Activated naive CD4-positive, alpha-beta T cell treated with anti-CD3 and anti-CD28 coated beads, Interleukin-2, amount 10 ng/mL, durations not matched to agents 7 days and 5 days (primary cell): ENCODE results near the gene PNCK.
"Not testable (repeated sequence)": the region's sequence is repeated elsewhere in the genome, so short reads cannot be mapped to it uniquely, and the experiment has no call there.

Source experiments
- CTCF ChIA-PET: fragments of 350-600 bp; sonication (Branson Sonifier 250); formaldehyde crosslinking; loops from one replicate; lab custom pipeline; 2021; ENCODE audit warnings: antibody characterized with exemption; lab: Charles Lee
- DNase-seq: peaks from one replicate; pipeline ENCODE4 v3.0.0-alpha.2; 2020
- H3K27ac Mint-ChIP-seq: one replicate; pipeline ENCODE4 v1.8.0; 2021; ENCODE audit warnings: mild to moderate bottlenecking, moderate library complexity, mixed read lengths
- H3K27me3 Mint-ChIP-seq: one replicate; pipeline ENCODE4 v1.8.0; 2021; ENCODE audit warnings: mild to moderate bottlenecking, mixed read lengths
- H3K36me3 Mint-ChIP-seq: one replicate; pipeline ENCODE4 v1.8.0; 2021; ENCODE audit warnings: mixed read lengths
- H3K4me1 Mint-ChIP-seq: one replicate; pipeline ENCODE4 v1.8.0; 2021; ENCODE audit warnings: mixed read lengths
- H3K4me3 Mint-ChIP-seq: one replicate; pipeline ENCODE4 v1.8.0; 2021; ENCODE audit warnings: mild to moderate bottlenecking, moderate library complexity, mixed read lengths
- H3K9me3 Mint-ChIP-seq: one replicate; pipeline ENCODE4 v1.8.0; 2021; ENCODE audit warnings: mixed read lengths

PNCK gene

DNA sequence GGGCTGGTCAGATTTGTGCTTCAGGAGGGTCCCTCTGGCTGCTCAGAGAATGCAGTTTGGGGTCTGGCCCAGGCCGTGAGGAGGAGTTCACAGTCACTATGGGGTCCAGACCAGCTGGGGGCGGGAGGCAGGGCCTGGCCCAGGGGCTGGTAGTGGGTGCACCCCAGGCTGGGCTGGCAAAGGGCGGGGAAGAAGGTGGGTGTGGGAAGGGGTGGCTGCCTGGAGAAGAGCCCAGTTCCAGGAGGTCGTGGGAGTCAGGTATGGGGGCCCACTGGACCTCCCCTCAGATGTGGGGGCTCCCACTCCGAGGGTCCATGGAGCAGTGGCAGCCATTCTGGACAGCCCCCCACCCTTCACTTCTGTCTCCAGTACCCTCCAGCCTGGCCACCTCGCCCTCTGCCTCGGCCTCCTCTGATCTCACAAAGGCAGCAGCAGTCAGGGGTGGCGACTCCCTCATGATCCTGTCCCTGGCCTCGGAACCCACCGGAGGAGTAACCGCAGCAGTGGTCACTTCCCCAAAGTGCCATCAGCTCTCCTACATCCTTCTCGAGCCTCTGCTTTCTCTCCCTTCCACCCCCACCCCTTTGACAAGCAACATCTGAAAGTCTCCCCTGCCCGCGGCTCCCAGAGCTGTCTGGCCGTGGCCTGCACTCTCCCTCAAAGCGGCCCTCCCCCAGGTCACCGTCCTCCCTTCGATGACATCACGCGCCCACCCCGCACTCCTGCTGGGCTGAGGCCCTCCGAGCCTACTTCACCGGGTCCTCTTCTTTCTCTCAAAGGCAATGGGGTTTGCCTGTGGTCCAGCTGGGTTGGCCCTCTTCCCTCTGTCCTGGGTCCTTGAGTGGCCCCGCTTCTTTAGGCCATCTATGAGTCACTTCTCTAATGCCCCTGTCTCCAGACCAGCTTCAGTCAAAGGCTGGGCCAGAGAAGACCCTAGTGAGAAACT lies 12.4 kb upstream of the PNCK start:
- DNase-seq, result no peak
- Mint-ChIP-seq H3K36me3 (no peaks in the 10 kb centered on the region), H3K27ac (no peak overlapping the region), H3K4me1 (peaks cover 2% of the 10 kb centered on the region), H3K4me3 (no peak overlapping the region), H3K27me3 (peaks cover 67% of the 10 kb centered on the region), H3K9me3 (no peaks in the 10 kb centered on the region)
- CTCF ChIA-PET, result interaction anchor here (1.1 to 1.7 kb wide), 2 partner anchors 19 to 23 kb away, joined by 4 to 5 read pairs; no protein-coding TSS in a partner anchor

DNA sequence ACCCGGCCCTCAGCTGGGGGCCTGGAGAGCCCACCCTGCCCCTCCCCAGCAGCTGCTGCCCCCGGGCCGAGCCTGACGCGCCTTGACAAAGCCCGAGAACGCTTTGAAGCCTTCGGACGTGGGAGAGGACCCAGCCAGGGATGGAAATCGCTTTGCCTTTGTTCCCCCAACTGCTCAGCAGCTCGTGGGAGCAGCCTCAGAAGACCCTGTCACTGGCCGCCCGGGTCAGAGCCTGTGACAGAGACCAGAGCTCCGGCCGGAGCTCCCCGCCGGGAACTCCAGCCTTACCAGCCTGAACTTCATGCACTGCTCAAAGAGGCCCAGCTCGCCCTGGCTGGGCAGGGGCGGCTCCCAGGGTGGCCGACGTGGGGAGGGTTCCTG lies 11.5 kb upstream of the PNCK start:
- H3K36me3 Mint-ChIP-seq, result no peaks in the 10 kb centered on the region
- peaks cover 60% of the 10 kb centered on the region for H3K27me3 Mint-ChIP-seq
- H3K4me1 Mint-ChIP-seq, result peaks cover 2% of the 10 kb centered on the region
- DNase-seq, result no peak
- no peak overlapping the region for H3K27ac Mint-ChIP-seq
- CTCF ChIA-PET, result interaction anchor here (2.6 kb wide), 1 partner anchor 16 kb away, joined by 12 read pairs; no protein-coding TSS in a partner anchor
- no peaks in the 10 kb centered on the region for H3K9me3 Mint-ChIP-seq
- H3K4me3 Mint-ChIP-seq, result no peak overlapping the region

DNA sequence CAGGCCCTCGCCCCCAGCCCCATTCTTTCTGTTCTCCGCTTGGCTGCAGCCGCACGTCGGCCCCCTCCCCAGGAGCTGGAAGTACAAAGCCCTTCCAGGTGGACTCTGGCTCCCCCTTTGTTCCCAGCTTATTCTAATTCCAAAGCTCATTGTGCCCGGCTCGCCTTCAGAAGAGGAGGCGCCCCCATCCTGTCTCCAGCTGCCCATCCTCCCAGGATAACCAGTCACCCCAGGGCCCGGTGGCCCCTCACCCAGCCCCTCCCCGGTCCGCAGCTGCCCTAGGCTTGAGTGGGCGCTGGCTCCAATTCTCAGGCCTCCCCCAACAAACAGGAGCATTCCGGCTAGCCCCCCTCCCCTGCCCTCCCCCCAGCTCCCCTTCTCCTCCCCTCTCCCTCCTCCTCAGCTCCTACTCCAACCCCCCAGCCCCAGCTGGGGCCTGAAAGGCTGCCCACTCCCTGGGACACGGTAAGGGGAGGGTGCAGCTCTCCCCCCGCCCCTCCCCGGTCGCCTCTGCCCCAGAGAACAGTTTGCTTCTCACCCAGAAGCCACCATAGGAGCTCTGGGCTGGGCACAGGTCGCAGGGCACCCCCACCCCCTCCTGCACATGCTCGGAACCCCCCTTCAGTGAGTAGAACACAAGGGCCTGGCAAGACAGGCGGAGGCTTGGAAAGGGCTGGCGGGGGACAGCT lies 11.0 kb upstream of the PNCK start:
- H3K9me3 Mint-ChIP-seq, result no peaks in the 10 kb centered on the region
- H3K4me1 Mint-ChIP-seq, result peaks cover 2% of the 10 kb centered on the region
- no peak overlapping the region for H3K4me3 Mint-ChIP-seq
- H3K36me3 Mint-ChIP-seq, result no peaks in the 10 kb centered on the region
- no peak for DNase-seq
- CTCF ChIA-PET, result interaction anchor here (2.6 kb wide), 1 partner anchor 16 kb away, joined by 12 read pairs; no protein-coding TSS in a partner anchor
- peaks cover 60% of the 10 kb centered on the region for H3K27me3 Mint-ChIP-seq
- no peak overlapping the region for H3K27ac Mint-ChIP-seq

- not testable (repeated sequence) for H3K27ac Mint-ChIP-seq
- peaks cover 56% of the 10 kb centered on the region for H3K27me3 Mint-ChIP-seq
- CTCF ChIA-PET, result interaction anchor here (2.6 kb wide), 1 partner anchor 14 kb away, joined by 12 read pairs; no protein-coding TSS in a partner anchor
Measured at GRCh38 chrX:153683486-153683885, 9.9 kb upstream of the PNCK start.

GRCh38 chrX:153681175-153681574 lies 7.6 kb upstream of the PNCK start:
- DNase-seq, result no peak
- Mint-ChIP-seq H3K27ac (no peak overlapping the region), H3K27me3 (peaks cover 48% of the 10 kb centered on the region), H3K4me3 (no peak overlapping the region), H3K36me3 (no peaks in the 10 kb centered on the region), H3K4me1 (no peaks in the 10 kb centered on the region), H3K9me3 (no peaks in the 10 kb centered on the region)
- CTCF ChIA-PET, result no interaction called here

More at GRCh38 chrX:153683486-153683885, 9.9 kb upstream of the PNCK start:
- not testable (repeated sequence) for H3K4me1 Mint-ChIP-seq, H3K36me3 Mint-ChIP-seq, H3K4me3 Mint-ChIP-seq, H3K9me3 Mint-ChIP-seq, DNase-seq

DNA sequence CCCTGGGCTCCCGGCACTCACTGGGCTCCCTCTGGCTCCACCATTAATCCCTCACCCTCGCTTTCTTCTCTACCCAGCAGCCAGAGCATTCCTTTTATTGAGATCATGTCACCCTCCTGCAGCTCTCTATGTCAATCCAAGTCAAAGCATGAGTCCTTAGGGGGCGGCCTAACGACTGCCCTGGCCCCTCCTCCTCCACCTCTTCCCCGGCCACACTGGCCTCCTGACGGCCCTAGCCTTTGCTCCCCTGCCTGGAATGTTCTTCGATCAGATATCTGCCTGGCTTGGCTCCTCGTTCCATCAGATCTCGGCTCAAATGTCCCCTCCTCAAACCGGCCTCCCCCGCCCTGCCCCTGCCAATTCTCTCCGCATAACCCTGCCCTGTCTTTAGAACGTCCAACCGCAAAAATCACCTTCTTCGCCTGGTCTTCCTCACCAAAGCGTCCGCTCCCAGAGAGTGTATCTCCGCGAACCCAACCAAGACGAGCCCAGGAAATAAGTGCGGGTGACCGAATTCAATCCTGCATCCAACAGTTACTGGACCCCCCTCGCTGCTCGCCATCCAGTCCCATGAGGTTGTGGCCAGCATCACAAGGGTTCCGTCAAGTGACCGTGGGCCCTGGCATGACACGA lies 722 bp upstream of the PNCK start:
- no peak for DNase-seq
- Mint-ChIP-seq H3K27me3 (peaks cover 43% of the 10 kb centered on the region), H3K36me3 (no peaks in the 10 kb centered on the region), H3K4me1 (peaks cover 2% of the 10 kb centered on the region), H3K27ac (no peak overlapping the region), H3K9me3 (no peaks in the 10 kb centered on the region), H3K4me3 (no peak overlapping the region)
- CTCF ChIA-PET, result interaction anchor here (1.0 kb wide), 1 partner anchor 12 kb away, joined by 5 read pairs; no protein-coding TSS in a partner anchor

- H3K27me3 Mint-ChIP-seq, result peaks cover 45% of the 10 kb centered on the region
- no peak overlapping the region for H3K4me3 Mint-ChIP-seq
- H3K27ac Mint-ChIP-seq, result no peak overlapping the region
- DNase-seq, result no peak
- CTCF ChIA-PET, result interaction anchor here (1.0 kb wide), 1 partner anchor 10 kb away, joined by 5 read pairs; no protein-coding TSS in a partner anchor
- no peaks in the 10 kb centered on the region for H3K9me3 Mint-ChIP-seq
- no peaks in the 10 kb centered on the region for H3K36me3 Mint-ChIP-seq
- H3K4me1 Mint-ChIP-seq, result peaks cover 6% of the 10 kb centered on the region
Measured at GRCh38 chrX:153672531-153673427, 834 bp downstream of the PNCK start.

- CTCF ChIA-PET, result interaction anchor here (0.5 kb wide), 1 partner anchor 55 kb away, joined by 4 read pairs; no protein-coding TSS in a partner anchor
- Mint-ChIP-seq H3K27me3 (peaks cover 52% of the 10 kb centered on the region), H3K27ac (no peak overlapping the region), H3K36me3 (no peaks in the 10 kb centered on the region), H3K4me1 (peaks cover 9% of the 10 kb centered on the region), H3K9me3 (no peaks in the 10 kb centered on the region), H3K4me3 (no peak overlapping the region)
- DNase-seq, result no peak
Measured at GRCh38 chrX:153671589-153672530, 1.8 kb downstream of the PNCK start.

- no peaks in the 10 kb centered on the region for H3K9me3 Mint-ChIP-seq
- CTCF ChIA-PET, result interaction anchor here (0.5 to 4.1 kb wide), 5 partner anchors 14 to 714 kb away, joined by 3 to 53 read pairs (median 4); no protein-coding TSS in a partner anchor
- H3K27ac Mint-ChIP-seq, result no peak overlapping the region
- peaks cover 9% of the 10 kb centered on the region for H3K4me1 Mint-ChIP-seq
- DNase-seq, result no peak
- peaks cover 57% of the 10 kb centered on the region for H3K27me3 Mint-ChIP-seq
- H3K4me3 Mint-ChIP-seq, result no peak overlapping the region
- no peaks in the 10 kb centered on the region for H3K36me3 Mint-ChIP-seq
Measured at GRCh38 chrX:153670748-153671588, 2.6 kb downstream of the PNCK start.

DNA sequence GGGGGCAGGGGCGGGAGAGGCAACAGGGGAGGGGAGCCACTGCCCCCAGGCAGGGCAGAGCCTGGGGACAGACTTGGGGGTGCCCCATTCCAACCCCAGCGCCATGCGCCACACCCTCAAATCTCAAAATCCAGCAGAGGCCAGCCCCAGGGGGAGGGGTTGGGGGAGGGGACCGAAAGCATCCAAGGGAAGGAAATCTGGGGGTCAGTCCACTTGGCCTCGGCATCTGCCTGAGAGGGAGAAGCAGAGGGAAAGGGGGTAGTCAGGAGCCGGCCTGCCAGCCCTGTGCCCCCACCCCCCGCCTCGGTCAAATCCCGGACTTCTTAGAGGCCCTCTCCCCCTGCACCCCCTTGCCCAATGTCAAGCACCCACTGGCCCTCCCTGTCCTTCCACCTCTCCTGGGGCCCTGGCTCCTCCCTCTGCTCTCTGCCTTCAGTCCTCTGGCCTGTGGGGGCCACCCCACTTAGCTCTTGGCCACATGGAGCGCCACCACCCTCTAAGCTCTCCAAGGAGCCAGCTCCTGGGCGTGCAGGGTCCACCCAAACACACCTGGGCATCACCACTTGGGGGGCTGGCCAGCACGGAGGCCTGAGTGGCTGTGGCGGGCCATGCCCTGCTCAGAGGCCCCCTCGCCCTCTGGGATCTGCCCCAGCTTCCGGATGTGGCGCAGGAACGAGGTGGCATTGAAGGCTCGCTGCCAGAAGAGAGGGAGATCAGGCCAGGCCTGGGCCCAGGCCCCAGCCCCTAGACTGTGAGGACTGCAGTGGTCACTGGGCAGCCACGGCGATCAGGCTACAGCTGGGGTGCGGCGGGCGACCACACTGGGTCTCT lies 3.5 kb downstream of the PNCK start:
- Mint-ChIP-seq H3K9me3 (no peaks in the 10 kb centered on the region), H3K27ac (no peak overlapping the region), H3K4me1 (peaks cover 9% of the 10 kb centered on the region), H3K27me3 (peaks cover 61% of the 10 kb centered on the region), H3K36me3 (no peaks in the 10 kb centered on the region), H3K4me3 (no peak overlapping the region)
- CTCF ChIA-PET, result interaction anchor here (0.5 to 4.1 kb wide), 5 partner anchors 13 to 714 kb away, joined by 3 to 53 read pairs (median 12); no protein-coding TSS in a partner anchor
- DNase-seq, result no peak
